Prostate gland (tissue), 2 donors: Measurements from ENCODE around the gene PSRC1.

Experiments
- POLR2A ChIP-seq: fragments of 450-650 bp; IDR thresholded peaks from one replicate; pipeline ENCODE4 v1.6.1; 2016; ENCODE audit warnings: antibody characterized with exemption, mild to moderate bottlenecking
- POLR2AphosphoS5 ChIP-seq: sonication (generic); formaldehyde crosslinking; IDR thresholded peaks from one replicate; pipeline ENCODE4 v1.6.1; 2017; ENCODE audit warnings: antibody characterized with exemption
- TF ChIP-seq, protein P1 (sequence below), 4 experiments: fragments of 200-600 bp in 2 of 4; fragments of 450-650 bp in 2 of 4; sonication (generic) in 2 of 4; IDR thresholded peaks; 1 replicate in 3 of 4; 2 replicates in 1 of 4; pipeline ENCODE4 v1.5.1; 2016 to 2019; ENCODE audit warnings: antibody characterized with exemption in 4 of 4, mild to moderate bottlenecking in 2 of 4, moderate library complexity in 2 of 4

DNA sequence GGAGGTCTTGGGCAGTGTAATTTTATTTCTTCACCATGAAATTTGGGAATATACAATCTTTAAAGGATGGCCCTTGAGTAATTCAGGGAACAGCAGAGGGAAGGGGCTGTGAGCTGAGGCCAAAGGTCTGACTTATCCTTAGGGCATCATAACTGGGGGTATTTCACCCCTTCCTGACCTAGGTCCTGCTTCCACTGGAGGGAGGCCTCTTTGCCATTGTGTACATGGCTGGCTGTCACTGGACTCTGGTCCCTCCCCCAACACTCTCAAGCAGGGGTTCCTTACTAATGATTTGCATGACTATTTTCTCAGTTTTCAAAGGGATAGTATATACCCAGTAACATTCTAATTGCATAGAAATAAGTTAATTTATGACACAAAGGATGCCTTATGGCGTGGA, 7.2 kb upstream of the PSRC1 start:
- TF ChIP-seq, protein P1, sequence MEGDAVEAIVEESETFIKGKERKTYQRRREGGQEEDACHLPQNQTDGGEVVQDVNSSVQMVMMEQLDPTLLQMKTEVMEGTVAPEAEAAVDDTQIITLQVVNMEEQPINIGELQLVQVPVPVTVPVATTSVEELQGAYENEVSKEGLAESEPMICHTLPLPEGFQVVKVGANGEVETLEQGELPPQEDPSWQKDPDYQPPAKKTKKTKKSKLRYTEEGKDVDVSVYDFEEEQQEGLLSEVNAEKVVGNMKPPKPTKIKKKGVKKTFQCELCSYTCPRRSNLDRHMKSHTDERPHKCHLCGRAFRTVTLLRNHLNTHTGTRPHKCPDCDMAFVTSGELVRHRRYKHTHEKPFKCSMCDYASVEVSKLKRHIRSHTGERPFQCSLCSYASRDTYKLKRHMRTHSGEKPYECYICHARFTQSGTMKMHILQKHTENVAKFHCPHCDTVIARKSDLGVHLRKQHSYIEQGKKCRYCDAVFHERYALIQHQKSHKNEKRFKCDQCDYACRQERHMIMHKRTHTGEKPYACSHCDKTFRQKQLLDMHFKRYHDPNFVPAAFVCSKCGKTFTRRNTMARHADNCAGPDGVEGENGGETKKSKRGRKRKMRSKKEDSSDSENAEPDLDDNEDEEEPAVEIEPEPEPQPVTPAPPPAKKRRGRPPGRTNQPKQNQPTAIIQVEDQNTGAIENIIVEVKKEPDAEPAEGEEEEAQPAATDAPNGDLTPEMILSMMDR (IDR thresholded peaks at IDR 0.05) = no peak
- TF ChIP-seq POLR2AphosphoS5 (no peak), POLR2A (no peak)
